ENCODE data around the gene STYXL1. TPM values are rescaled to one million over a fixed set of nuclear protein-coding genes. Genes with fewer than 3 reads are reported as not detected.

The STYXL1 gene
- total RNA-seq, 3 donors from 2014 or later, result 27.5 to 38.3 (median 28.3) TPM

- Histone ChIP-seq H3K27me3 (no peaks in the 10 kb centered on the region), H3K27ac (peak overlapping the region in 1 of 2 donors; percentile 20), H3K36me3 (peaks cover 6% of the 10 kb centered on the region), H3K4me3 (no peak overlapping the region), H3K9me3 (no peaks in the 10 kb centered on the region), H3K4me1 (no peaks in the 10 kb centered on the region)
- no peak for DNase-seq (ENCODE audit: low spot score in 2 of 2)
- intact Hi-C loops (cut with DNase I; ENCODE audit: low total_unique reads), result no loop called here
- TF ChIP-seq POLR2A (IDR thresholded peaks at IDR 0.05) (no peak), POLR2AphosphoS5 (IDR thresholded peaks at IDR 0.05) (no peak), CTCF (IDR thresholded peaks at IDR 0.05) (no peak)
Observed at GRCh38 chr7:75979759-75980429, 67.9 kb downstream of the STYXL1 start.

- no peaks in the 10 kb centered on the region for H3K27me3 ChIP-seq
- H3K36me3 ChIP-seq, result no peaks in the 10 kb centered on the region
- DNase-seq (ENCODE audit: low spot score in 2 of 2), result no peak
- H3K4me3 ChIP-seq, result no peak overlapping the region
- intact Hi-C loops (cut with DNase I; ENCODE audit: low total_unique reads), result no loop called here
- H3K4me1 ChIP-seq, result no peaks in the 10 kb centered on the region
- H3K9me3 ChIP-seq, result no peaks in the 10 kb centered on the region
- no peak overlapping the region for H3K27ac ChIP-seq
- TF ChIP-seq POLR2A (IDR thresholded peaks at IDR 0.05), result no peak
- no peak for TF ChIP-seq CTCF (IDR thresholded peaks at IDR 0.05)
- TF ChIP-seq POLR2AphosphoS5 (IDR thresholded peaks at IDR 0.05), result peak in 2 of 3 donors; percentile 48 to 51
Observed at GRCh38 chr7:75977743-75978142, 70.1 kb downstream of the STYXL1 start.

- Histone ChIP-seq H3K27me3 (no peaks in the 10 kb centered on the region), H3K27ac (peak overlapping the region in 1 of 2 donors; percentile 29), H3K9me3 (no peaks in the 10 kb centered on the region), H3K4me1 (peaks cover 0 to 4% of the 10 kb centered on the region in 2 donors), H3K36me3 (no peaks in the 10 kb centered on the region), H3K4me3 (no peak overlapping the region)
- no peak for DNase-seq (ENCODE audit: low spot score in 2 of 2)
- peak in 1 of 3 donors; percentile 17 for TF ChIP-seq POLR2AphosphoS5 (IDR thresholded peaks at IDR 0.05)
- no peak for TF ChIP-seq CTCF (IDR thresholded peaks at IDR 0.05)
- intact Hi-C loops (cut with DNase I; ENCODE audit: low total_unique reads), result no loop called here
Observed at GRCh38 chr7:75971961-75972763, 75.6 kb downstream of the STYXL1 start.

GRCh38 chr7:75971309-75971960 is 76.4 kb downstream of the STYXL1 start:
- TF ChIP-seq POLR2AphosphoS5 (IDR thresholded peaks at IDR 0.05), result no peak
- no peak for TF ChIP-seq POLR2A (IDR thresholded peaks at IDR 0.05)
- TF ChIP-seq CTCF (IDR thresholded peaks at IDR 0.05), result no peak
- no peak for DNase-seq (ENCODE audit: low spot score in 2 of 2)
- no peak overlapping the region for H3K4me3 ChIP-seq
- no peaks in the 10 kb centered on the region for H3K27me3 ChIP-seq
- peak overlapping the region in 1 of 2 donors; percentile 29 for H3K27ac ChIP-seq
- H3K4me1 ChIP-seq, result peaks cover 0 to 4% of the 10 kb centered on the region in 2 donors
- intact Hi-C loops (cut with DNase I; ENCODE audit: low total_unique reads), result no loop called here
- no peaks in the 10 kb centered on the region for H3K36me3 ChIP-seq
- no peaks in the 10 kb centered on the region for H3K9me3 ChIP-seq

All from breast epithelium (tissue), 4 donors.